Superior temporal gyrus (tissue), 1 donor: ENCODE data around the gene USP36.
A peak's percentile ranks its signal among the peaks of the same experiment; 100 is the strongest.
"Not testable (repeated sequence)": the region's sequence is repeated elsewhere in the genome, so short reads cannot be mapped to it uniquely, and the experiment has no call there.

Experiments used
- DNase-seq: peaks from one replicate; pipeline ENCODE4 v3.0.0-alpha.2; 2016; ENCODE audit errors: extremely low spot score

The USP36 gene

DNA sequence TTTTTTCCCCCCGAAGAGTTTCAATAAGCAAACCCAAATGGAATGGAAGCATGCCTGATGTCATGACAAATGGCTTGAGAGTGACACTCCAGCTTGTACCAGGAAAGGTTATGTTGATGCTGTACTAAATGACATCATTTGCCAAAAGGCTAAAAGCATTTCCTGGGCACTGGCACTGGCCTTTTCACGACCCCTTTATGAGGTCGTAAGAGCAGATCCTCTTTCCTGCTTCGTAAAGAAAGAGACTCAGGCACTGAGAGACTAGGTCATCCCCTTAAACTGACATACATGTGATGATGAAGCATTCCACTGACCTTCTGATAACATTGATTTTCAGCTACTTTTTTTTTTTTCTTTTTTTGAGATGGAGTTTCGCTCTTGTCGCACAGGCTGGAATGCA, 31.9 kb upstream of the USP36 start:
- no peak for DNase-seq

DNA sequence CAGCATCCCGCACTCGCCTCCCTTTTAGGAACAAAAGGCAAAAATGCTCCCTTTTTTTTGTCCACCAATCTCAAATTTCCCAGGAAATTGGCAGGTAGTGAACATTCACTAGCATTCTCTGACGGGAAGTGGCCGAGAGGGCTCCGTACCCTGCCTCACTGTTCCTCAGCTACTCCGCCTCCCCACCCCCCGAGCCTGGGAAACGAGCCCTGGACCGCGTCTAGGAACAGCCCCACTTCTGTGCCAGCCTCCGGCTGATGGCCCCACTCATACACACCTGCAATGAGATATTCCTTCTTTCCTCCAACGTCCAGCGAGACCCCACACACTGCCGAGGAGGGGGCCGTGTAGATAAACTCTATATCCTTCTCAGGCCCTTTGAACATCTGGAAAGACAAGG, 30.0 kb upstream of the USP36 start:
- DNase-seq, result no peak

- no peak for DNase-seq
Measured at GRCh38 chr17:78868391-78868790, 27.8 kb upstream of the USP36 start.

GRCh38 chr17:78867046-78867445, 26.4 kb upstream of the USP36 start:
- not testable (repeated sequence) for DNase-seq

GRCh38 chr17:78865682-78866390, 25.2 kb upstream of the USP36 start:
- peak; percentile 96 for DNase-seq

- DNase-seq, result no peak
Measured at GRCh38 chr17:78864117-78864516, 23.5 kb upstream of the USP36 start.

GRCh38 chr17:78862073-78863023, 21.7 kb upstream of the USP36 start:
- peak; percentile 36 for DNase-seq

- DNase-seq, result no peak
Measured at GRCh38 chr17:78861229-78861628, 20.6 kb upstream of the USP36 start.

GRCh38 chr17:78859051-78859450, 18.4 kb upstream of the USP36 start:
- DNase-seq, result no peak

GRCh38 chr17:78857266-78857665, 16.7 kb upstream of the USP36 start:
- DNase-seq, result no peak

- DNase-seq, result no peak
Measured at GRCh38 chr17:78855561-78856165, 15.0 kb upstream of the USP36 start.

DNA sequence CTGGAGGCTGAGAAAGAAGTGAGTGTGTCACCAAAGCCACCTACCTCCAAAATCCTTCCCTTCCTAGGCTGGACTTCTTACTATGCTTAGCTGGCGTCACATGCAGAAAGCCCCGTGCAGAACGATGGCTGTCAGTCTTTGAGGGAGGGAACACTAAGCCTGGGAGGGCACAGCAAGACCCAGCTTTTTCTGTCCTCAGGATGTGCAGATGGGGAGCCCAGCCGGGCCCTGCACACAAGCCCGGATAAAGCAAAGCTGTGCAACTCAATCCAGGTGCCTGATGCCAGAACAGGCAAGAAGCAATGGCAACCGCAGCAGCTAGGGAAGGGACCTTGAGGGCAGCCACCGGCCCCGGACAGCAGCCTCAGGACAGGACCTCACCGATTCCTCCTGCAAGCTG, 13.9 kb upstream of the USP36 start:
- DNase-seq, result no peak

- no peak for DNase-seq
Measured at GRCh38 chr17:78853926-78854394, 13.3 kb upstream of the USP36 start.

- no peak for DNase-seq
Measured at GRCh38 chr17:78852709-78853121, 12.1 kb upstream of the USP36 start.

DNA sequence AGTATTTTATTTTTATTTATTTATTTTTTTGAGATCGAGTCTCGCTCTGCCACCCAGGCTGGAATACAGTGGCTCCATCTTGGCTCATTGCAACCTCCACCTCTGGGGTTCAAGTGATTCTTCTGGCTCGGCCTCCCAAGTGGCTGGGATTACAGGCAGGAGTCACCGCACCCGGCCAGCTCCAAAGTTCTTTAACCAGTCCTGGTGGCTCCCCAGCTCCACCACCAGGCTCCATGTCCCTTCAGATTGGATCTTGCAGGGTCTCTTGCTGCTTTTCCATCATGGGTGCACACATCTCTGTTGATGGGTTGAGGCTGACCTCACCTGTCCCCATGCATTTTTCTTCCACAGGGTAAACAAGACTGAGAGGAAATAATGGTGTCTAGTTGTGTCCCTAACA, 8.4 kb upstream of the USP36 start:
- no peak for DNase-seq

- DNase-seq, result no peak
Measured at GRCh38 chr17:78847052-78847451, 6.4 kb upstream of the USP36 start.

- DNase-seq, result peak; percentile 60
Measured at GRCh38 chr17:78844301-78845005, 3.8 kb upstream of the USP36 start.

- DNase-seq, result no peak
Measured at GRCh38 chr17:78842881-78843565, 2.4 kb upstream of the USP36 start.

- DNase-seq, result no peak
Measured at GRCh38 chr17:78840530-78840779, 159 bp downstream of the USP36 start.

DNA sequence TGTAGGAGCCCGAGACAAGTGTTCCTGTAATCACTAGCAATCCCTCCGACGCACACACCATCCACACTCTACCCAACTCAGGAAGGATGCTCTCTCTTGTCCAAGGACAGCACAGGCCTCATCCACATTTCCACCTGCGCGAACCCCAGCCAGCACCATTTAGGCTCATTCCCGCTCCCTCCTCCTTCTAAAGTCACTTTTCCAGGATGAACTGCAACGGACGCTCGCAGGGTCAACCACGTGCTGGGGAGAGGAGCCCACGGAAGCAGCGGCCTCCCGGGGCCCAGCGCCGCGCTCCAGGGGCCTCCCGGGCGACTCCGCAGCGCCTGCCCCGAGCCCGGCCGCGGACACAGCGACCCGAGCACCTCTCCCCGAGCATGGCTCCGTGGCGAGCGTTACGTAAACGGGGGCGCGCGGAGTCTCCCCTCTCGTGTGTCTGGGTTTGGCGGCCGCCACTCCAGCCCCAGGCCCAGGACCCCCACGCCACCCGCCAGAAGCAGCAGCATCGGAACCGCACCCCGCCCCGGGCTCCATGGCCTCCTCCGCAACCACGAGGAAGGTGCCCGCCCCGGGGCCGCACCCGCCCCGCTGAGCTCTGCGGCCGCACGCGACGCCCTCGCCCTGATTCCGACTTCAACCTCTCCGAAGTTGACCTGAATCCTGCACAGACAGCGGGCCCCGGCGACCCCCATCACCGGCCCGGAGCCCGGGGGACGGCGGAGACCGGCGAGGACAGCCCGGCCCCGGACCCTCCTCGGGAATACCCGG, 668 bp downstream of the USP36 start:
- DNase-seq, result no peak
